H9 (cell line): Measurements from ENCODE around the gene SLC35F3. TPM values are rescaled to one million over a fixed set of nuclear protein-coding genes. Genes with fewer than 3 reads are reported as not detected.

Source experiments
- DNase-seq: peaks from one replicate; pipeline ENCODE4 v3.0.0-alpha.2; 2017
- H2AFZ ChIP-seq: one replicate; pipeline ENCODE4 v1.6.1; 2013; ENCODE audit warnings: mild to moderate bottlenecking, low read length, control low read depth, moderate library complexity
- H2AK5ac ChIP-seq: 2 replicates; pipeline ENCODE4 v1.6.1; 2013; ENCODE audit warnings: low read length, control low read depth, mixed read lengths; ENCODE audit not compliant: insufficient read length
- H2BK120ac ChIP-seq: one replicate; pipeline ENCODE4 v1.6.1; 2013; ENCODE audit warnings: low read depth, mild to moderate bottlenecking, low read length, control low read depth, inconsistent platforms; ENCODE audit not compliant: poor library complexity, severe bottlenecking
- H2BK12ac ChIP-seq: 2 replicates; pipeline ENCODE4 v1.6.1; 2013; ENCODE audit warnings: low read length, control low read depth, mixed read lengths, low read depth; ENCODE audit not compliant: insufficient read length
- H2BK15ac ChIP-seq: 2 replicates; pipeline ENCODE4 v1.6.1; 2013; ENCODE audit warnings: low read depth, low read length, control low read depth
- H2BK20ac ChIP-seq: one replicate; pipeline ENCODE4 v1.6.1; 2013; ENCODE audit warnings: low read depth, mild to moderate bottlenecking, low read length, control low read depth, inconsistent platforms; ENCODE audit not compliant: poor library complexity, severe bottlenecking
- H2BK5ac ChIP-seq: 2 replicates; pipeline ENCODE4 v1.6.1; 2013; ENCODE audit warnings: low read length, control low read depth, mixed read lengths; ENCODE audit not compliant: insufficient read length
- H3K14ac ChIP-seq: 2 replicates; pipeline ENCODE4 v1.6.1; 2013; ENCODE audit warnings: low read length, control low read depth; ENCODE audit not compliant: insufficient read depth
- H3K18ac ChIP-seq: 2 replicates; pipeline ENCODE4 v1.6.1; 2013; ENCODE audit warnings: low read depth, mild to moderate bottlenecking, mixed read lengths, low read length, control low read depth; ENCODE audit not compliant: insufficient read length
- H3K23ac ChIP-seq: 2 replicates; pipeline ENCODE4 v1.6.1; 2013; ENCODE audit warnings: low read length, control low read depth, mixed read lengths, low read depth; ENCODE audit not compliant: insufficient read length
- H3K23me2 ChIP-seq: 2 replicates; pipeline ENCODE4 v1.6.1; 2013; ENCODE audit warnings: low read depth, mild to moderate bottlenecking, mixed read lengths, low read length, control low read depth; ENCODE audit not compliant: insufficient read length, poor library complexity, severe bottlenecking
- H3K27ac ChIP-seq: 2 replicates; pipeline ENCODE4 v1.5.1; 2013; ENCODE audit warnings: low read length, control low read depth, mixed read lengths, low read depth; ENCODE audit not compliant: insufficient read length
- H3K27me3 ChIP-seq: 2 replicates; pipeline ENCODE4 v1.6.1; 2013; ENCODE audit warnings: low read length, control low read depth, inconsistent platforms; ENCODE audit not compliant: insufficient read depth
- H3K4ac ChIP-seq: 2 replicates; pipeline ENCODE4 v1.6.1; 2013; ENCODE audit warnings: low read depth, mild to moderate bottlenecking, control low read depth, inconsistent platforms, low read length, moderate library complexity
- H3K4me1 ChIP-seq: 2 replicates; pipeline ENCODE4 v1.6.1; 2013; ENCODE audit warnings: low read length, control low read depth, inconsistent platforms; ENCODE audit not compliant: insufficient read depth
- H3K4me2 ChIP-seq: 2 replicates; pipeline ENCODE4 v1.6.1; 2013; ENCODE audit warnings: low read length, control low read depth, mixed read lengths; ENCODE audit not compliant: insufficient read length, insufficient read depth
- H3K56ac ChIP-seq: 2 replicates; pipeline ENCODE4 v1.6.1; 2013; ENCODE audit warnings: low read depth, mild to moderate bottlenecking, mixed read lengths, low read length, control low read depth; ENCODE audit not compliant: insufficient read length
- H3K79me1 ChIP-seq: 2 replicates; pipeline ENCODE4 v1.6.1; 2013; ENCODE audit warnings: low read depth, mild to moderate bottlenecking, moderate library complexity, low read length, control low read depth, inconsistent platforms; ENCODE audit not compliant: insufficient read depth, poor library complexity, severe bottlenecking
- H3K79me2 ChIP-seq: 2 replicates; pipeline ENCODE4 v1.6.1; 2013; ENCODE audit warnings: low read length, control low read depth, inconsistent platforms; ENCODE audit not compliant: insufficient read depth
- H3K9ac ChIP-seq: 2 replicates; pipeline ENCODE4 v1.6.1; 2013; ENCODE audit warnings: low read length, control low read depth, mixed read lengths; ENCODE audit not compliant: insufficient read length; ENCODE audit errors: extremely low read depth
- H3K9me3 ChIP-seq: one replicate; pipeline ENCODE4 v1.6.1; 2013; ENCODE audit warnings: low read depth, low read length, inconsistent platforms; ENCODE audit not compliant: control insufficient read depth
- H3T11ph ChIP-seq: one replicate; pipeline ENCODE4 v1.6.1; 2013; ENCODE audit warnings: mild to moderate bottlenecking, low read length, control low read depth, inconsistent platforms
- H4K20me1 ChIP-seq: one replicate; pipeline ENCODE4 v1.6.1; 2013; ENCODE audit not compliant: control insufficient read depth, insufficient read length, insufficient read depth
- H4K5ac ChIP-seq: 2 replicates; pipeline ENCODE4 v1.6.1; 2013; ENCODE audit warnings: low read depth, mild to moderate bottlenecking, mixed read lengths, low read length, control low read depth; ENCODE audit not compliant: insufficient read length
- H4K8ac ChIP-seq: replicated peaks from 2 replicates; pipeline ENCODE4 v1.6.1; 2013; ENCODE audit warnings: low read length, control low read depth, mixed read lengths, low read depth; ENCODE audit not compliant: insufficient read length
- H4K91ac ChIP-seq: 2 replicates; pipeline ENCODE4 v1.6.1; 2013; ENCODE audit warnings: low read depth, mild to moderate bottlenecking, moderate library complexity, mixed read lengths, low read length, control low read depth; ENCODE audit not compliant: insufficient read length
- H3K27ac Mint-ChIP-seq, 3 experiments: 2 replicates in 2 of 3; 3 replicates in 1 of 3; pipeline ENCODE4 v1.8.0; 2020 to 2021; ENCODE audit warnings: mixed read lengths in 3 of 3, mild to moderate bottlenecking in 1 of 3, moderate library complexity in 1 of 3
- H3K27me3 Mint-ChIP-seq: 2 replicates; pipeline ENCODE4 v1.8.0; 2021; ENCODE audit warnings: low read depth, mild to moderate bottlenecking, moderate library complexity, mixed read lengths
- H3K36me3 Mint-ChIP-seq, 3 experiments: 2 replicates in 2 of 3; 3 replicates in 1 of 3; pipeline ENCODE4 v1.8.0; 2020 to 2021; ENCODE audit warnings: low read depth in 3 of 3, mixed read lengths in 3 of 3; ENCODE audit not compliant: insufficient read depth in 1 of 3
- H3K4me1 Mint-ChIP-seq, 2 experiments: 2 replicates each; pipeline ENCODE4 v1.8.0; 2020; ENCODE audit warnings: mixed read lengths in 2 of 2
- H3K4me3 Mint-ChIP-seq, 2 experiments: 2 replicates in 1 of 2; 3 replicates in 1 of 2; pipeline ENCODE4 v1.8.0; 2020 to 2021; ENCODE audit warnings: mild to moderate bottlenecking in 2 of 2, mixed read lengths in 2 of 2, moderate library complexity in 1 of 2
- H3K9me3 Mint-ChIP-seq, 2 experiments: 2 replicates in 1 of 2; 3 replicates in 1 of 2; pipeline ENCODE4 v1.8.0; 2020; ENCODE audit warnings: mild to moderate bottlenecking in 2 of 2, mixed read lengths in 2 of 2, moderate library complexity in 1 of 2
- WGBS: extraction: QIAGEN DNeasy Blood & Tissue Kit; methylation state at CpG from one replicate; pipeline ENCODE4 v1.1.7; 2013; ENCODE audit warnings: missing lambda C conversion rate, low lambda C conversion rate, mixed read lengths; ENCODE audit not compliant: insufficient read length; ENCODE audit errors: extremely low coverage; 5-methylcytosine and 5-hydroxymethylcytosine counted together
- total RNA-seq: library from RNA; stranded (reverse); gene quantifications from 2 replicates; pipeline ENCODE4 v1.2.1, GENCODE V29; 2021
- TF ChIP-seq, protein P1 (sequence below): fragments of 200-600 bp; sonication (generic); conservative IDR thresholded peaks from 3 replicates; pipeline ENCODE4 v1.8.0; 2021; ENCODE audit warnings: antibody characterized with exemption, mild to moderate bottlenecking

SLC35F3 gene
- total RNA-seq, 1 experiment from 2014 or later = 0.81 TPM

DNA sequence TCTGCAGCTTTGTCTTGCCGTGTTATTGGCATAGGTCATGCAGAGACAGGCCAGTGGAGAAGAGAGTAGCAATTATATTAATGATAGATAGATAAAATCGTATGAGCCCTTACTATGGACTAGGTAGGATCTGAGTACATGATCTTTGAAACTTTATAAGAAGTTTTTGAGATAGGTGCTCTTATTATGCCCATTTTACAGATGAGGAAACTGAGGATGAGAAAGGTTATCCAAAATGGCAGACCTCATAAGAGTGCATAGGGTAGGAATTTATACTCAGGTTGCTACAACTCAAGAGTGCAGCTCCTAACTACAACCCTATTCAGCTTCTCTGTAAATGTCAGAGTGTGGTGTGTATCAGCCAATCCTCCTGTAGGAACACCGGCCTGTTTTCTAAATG lies 89.6 kb downstream of the SLC35F3 start:
- H3K4me2 ChIP-seq = no peak overlapping the region
- no peak overlapping the region for H4K8ac ChIP-seq
- TF ChIP-seq, protein P1, sequence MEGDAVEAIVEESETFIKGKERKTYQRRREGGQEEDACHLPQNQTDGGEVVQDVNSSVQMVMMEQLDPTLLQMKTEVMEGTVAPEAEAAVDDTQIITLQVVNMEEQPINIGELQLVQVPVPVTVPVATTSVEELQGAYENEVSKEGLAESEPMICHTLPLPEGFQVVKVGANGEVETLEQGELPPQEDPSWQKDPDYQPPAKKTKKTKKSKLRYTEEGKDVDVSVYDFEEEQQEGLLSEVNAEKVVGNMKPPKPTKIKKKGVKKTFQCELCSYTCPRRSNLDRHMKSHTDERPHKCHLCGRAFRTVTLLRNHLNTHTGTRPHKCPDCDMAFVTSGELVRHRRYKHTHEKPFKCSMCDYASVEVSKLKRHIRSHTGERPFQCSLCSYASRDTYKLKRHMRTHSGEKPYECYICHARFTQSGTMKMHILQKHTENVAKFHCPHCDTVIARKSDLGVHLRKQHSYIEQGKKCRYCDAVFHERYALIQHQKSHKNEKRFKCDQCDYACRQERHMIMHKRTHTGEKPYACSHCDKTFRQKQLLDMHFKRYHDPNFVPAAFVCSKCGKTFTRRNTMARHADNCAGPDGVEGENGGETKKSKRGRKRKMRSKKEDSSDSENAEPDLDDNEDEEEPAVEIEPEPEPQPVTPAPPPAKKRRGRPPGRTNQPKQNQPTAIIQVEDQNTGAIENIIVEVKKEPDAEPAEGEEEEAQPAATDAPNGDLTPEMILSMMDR = no peak
- H3K79me1 ChIP-seq = no peaks in the 10 kb centered on the region
- DNase-seq = no peak
- H3K9ac ChIP-seq = no peak overlapping the region
- no peaks in the 10 kb centered on the region for H3K9me3 Mint-ChIP-seq
- H2BK15ac ChIP-seq = no peak overlapping the region
- no peak overlapping the region for H2BK120ac ChIP-seq
- no peak overlapping the region for H4K5ac ChIP-seq
- H3K18ac ChIP-seq = no peak overlapping the region
- no peak overlapping the region for H2AFZ ChIP-seq
- no peak overlapping the region for H3K27ac ChIP-seq
- no peak overlapping the region for H3K56ac ChIP-seq
- H3K23me2 ChIP-seq = no peaks in the 10 kb centered on the region
- H4K91ac ChIP-seq = no peak overlapping the region
- H2BK5ac ChIP-seq = no peak overlapping the region
- no peak overlapping the region for H3K4me3 Mint-ChIP-seq
- H3K9me3 ChIP-seq = no peaks in the 10 kb centered on the region
- no peak overlapping the region for H2AK5ac ChIP-seq
- no peaks in the 10 kb centered on the region for H3K27me3 Mint-ChIP-seq
- no peaks in the 10 kb centered on the region; the same call in 1 of the 2 replicates for H3K4me1 ChIP-seq
- H3K36me3 Mint-ChIP-seq = no peaks in the 10 kb centered on the region
- no peaks in the 10 kb centered on the region for H3K27me3 ChIP-seq
- H3K23ac ChIP-seq = peak overlapping the region; percentile 55
- H3K4me1 Mint-ChIP-seq = peaks cover under 1 to 1% of the 10 kb centered on the region in 2 experiments; a peak in 2 of 4 replicates
- H3K27ac Mint-ChIP-seq = no peak overlapping the region
- H3K4ac ChIP-seq = no peak overlapping the region
- no peak overlapping the region for H2BK20ac ChIP-seq
- H3T11ph ChIP-seq = no peak overlapping the region
- H2BK12ac ChIP-seq = no peak overlapping the region
- WGBS = no CpG with 5 or more reads among the region's 3 CpGs
- no peaks in the 10 kb centered on the region for H4K20me1 ChIP-seq
- no peaks in the 10 kb centered on the region for H3K79me2 ChIP-seq
- no peak overlapping the region for H3K14ac ChIP-seq
